Stimulated activated CD4-positive, alpha-beta T cell treated with anti-CD3 and anti-CD28 coated beads, Interleukin-1b, Interleukin-23, amount 100 ng/mL, for 24 hours (primary cell): ENCODE data around the gene SPEM1.
A peak's percentile ranks its signal among the peaks of the same experiment; 100 is the strongest.

Source experiments
- DNase-seq, 4 experiments: peaks; one replicate each; pipeline ENCODE4 v3.0.0-alpha.2; 2020; ENCODE audit warnings: low read depth in 4 of 4, low spot score in 1 of 4

The SPEM1 gene

DNA sequence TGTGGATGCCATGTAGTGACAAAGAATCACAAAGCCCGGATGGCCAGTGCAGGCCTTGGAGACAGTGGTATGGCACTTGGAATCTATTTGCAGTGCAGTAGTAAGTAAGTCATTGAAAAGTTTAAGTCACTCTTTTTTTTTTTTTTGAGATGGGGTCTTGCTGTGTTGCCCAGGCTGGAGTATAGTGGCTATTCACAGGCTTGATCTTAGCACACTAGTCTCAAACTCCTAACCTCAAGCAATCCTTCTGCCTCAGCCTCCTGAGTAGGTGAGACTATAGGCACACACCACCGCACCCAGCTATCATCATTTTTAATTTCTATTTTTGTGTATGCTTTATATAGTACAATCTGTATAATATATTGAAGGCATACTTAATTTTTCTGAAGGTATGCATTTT lies 21.5 kb upstream of the SPEM1 start:
- no peak for DNase-seq

DNA sequence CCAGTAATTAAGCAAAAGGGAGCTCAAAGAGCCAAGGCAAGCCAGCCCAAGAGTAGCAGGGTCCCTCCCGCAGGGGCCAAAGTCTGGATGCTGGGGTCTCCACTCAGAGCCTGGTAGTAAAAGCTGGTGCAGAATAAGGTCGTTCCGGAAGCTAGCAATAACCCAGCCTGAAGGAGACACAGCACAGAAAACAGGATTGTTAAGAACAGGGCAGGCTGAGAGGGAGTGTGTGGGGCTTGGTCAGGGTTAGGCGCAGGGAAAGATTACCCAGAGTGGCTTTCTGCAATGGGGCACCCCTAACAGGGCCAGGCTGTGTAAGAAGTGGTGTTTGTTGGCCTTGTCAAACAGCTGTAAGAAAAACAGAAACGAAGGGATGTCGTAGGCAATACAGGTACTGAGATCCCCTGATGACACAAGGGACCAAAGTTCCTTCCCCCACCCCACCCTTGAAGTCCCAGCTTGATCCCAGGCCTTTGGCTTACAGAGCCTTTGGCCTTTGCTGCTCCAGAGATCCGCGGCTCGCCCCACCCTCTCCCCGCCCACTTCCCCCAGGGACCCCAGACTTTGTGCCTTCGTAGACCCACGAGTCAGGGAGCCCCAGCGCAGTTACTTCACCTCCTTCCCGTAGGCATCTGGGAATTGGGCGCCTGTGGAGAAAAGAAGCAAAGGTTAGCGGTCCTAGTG lies 16.9 kb upstream of the SPEM1 start:
- DNase-seq = no peak

GRCh38 chr17:7403727-7403976 lies 16.5 kb upstream of the SPEM1 start:
- no peak for DNase-seq

GRCh38 chr17:7403977-7404736 lies 16.0 kb upstream of the SPEM1 start, which contains the start of gene TMEM256:
TMEM256 (minus strand) TSS chr17:7404097; CDS start chr17:7404084, 13 bp downstream.
- peak; percentile 85 to 95 (median 88) for DNase-seq

GRCh38 chr17:7404737-7405349 lies 15.3 kb upstream of the SPEM1 start:
- peak in 2 of 4 experiments; percentile 54 to 60 for DNase-seq

DNA sequence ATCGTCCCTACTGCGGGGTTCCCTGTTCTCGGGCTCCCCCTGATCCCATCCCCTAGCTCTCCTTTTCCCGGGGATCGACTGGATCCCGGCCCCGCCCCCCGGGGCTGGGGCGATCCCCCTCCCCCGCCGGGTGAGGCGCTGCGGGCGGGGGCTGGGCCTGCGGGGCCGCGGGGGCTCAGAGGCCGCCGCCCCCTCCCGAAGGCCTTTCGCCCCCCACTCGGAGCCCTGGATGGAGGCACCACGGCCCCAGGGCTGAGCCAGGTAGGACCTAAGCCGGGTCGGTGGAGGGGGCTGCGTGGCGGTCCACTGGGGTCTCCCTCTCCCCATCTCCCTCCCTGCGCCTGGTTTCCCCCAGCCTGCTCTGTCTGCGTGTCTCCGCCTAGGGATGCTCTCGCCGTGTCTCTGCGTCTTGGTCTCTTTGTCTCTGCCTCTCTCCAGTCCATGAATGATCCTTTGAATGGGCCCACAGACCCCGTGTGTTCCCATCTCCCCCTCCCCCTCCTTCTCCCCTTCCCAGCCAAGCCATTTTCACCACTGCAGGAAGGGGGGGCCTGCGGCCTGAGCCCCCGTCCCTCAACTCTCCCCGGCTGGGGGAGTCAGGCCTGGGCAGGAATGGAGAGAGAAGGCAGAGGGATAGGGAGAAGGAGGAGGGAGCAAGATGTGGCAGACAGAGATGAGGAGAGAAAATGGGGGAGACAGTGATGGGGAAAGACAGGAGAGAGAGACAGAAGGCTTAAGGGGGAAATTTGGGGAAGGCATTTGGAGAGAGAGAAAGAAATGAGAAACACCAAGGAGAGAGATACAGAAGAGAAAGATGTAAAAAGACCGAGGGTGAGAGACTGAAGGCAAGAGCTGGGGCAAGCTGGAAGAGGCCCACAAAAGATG lies 14.5 kb upstream of the SPEM1 start:
- no peak for DNase-seq

GRCh38 chr17:7406235-7406825 lies 13.8 kb upstream of the SPEM1 start:
- DNase-seq = no peak

DNA sequence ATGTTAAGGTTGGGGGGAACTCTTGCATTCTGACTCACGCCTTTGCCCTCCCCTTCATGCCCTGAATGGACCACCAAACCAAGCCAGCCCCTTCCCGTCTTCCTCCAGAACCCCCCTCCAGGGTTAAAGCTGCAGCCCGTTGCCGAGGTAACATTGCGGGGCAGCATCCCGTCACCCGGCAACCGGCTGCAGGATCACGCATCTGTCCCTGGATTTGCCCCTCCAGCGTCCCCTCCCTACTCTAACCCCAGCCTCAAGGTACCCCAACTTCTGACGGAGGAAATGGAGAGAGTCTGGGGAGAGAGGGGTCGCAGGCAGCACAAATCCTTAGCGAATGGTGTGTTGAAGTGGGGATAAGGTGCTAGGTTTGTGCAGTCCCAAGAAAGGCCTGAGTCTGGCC lies 13.0 kb upstream of the SPEM1 start:
- DNase-seq = no peak

DNA sequence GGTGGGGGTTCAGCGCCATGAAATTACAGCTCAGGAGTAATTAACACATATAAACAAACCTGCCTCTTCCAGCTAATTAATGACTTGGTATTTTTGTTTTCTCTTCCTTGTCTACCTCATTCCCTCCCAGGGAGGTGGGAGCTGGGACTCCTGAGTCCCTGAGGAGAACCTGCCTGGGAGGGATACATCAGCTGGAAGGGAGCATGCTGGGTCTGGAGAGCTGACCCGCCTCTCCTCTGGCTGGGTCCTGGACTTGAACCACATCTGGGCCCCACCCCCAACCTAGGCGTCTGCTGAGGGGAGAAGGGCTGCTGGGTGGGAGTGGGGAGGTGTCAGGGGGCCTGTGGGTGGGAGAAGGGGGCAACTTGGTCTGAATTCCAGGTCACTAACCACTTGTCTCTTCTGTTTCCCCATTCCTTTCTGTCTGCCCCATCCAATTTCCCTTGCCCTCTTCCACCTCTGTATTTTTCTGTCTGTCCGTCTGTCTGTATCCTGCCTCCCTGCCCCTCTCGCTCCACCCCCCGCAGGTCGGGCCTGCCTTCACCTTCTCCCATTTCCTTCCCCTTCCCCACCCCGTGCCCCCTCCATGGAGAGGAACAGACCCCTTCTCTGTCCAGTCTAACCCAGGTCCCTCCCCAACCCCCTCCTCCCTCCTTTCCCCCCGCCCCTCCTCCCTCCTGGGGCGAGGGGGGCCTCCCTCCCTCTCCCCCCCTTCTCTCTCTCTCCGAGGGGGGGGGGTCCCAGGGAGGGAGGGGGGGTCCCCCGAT lies 12.5 kb upstream of the SPEM1 start, which contains the start of gene NLGN2:
Gene NLGN2 (plus strand): TSS at position 361 of the 767 bp plus-strand sequence. CDS start 411 bp downstream, outside the sequence.
- no peak for DNase-seq

GRCh38 chr17:7408252-7408727 lies 11.8 kb upstream of the SPEM1 start:
- DNase-seq = no peak

DNA sequence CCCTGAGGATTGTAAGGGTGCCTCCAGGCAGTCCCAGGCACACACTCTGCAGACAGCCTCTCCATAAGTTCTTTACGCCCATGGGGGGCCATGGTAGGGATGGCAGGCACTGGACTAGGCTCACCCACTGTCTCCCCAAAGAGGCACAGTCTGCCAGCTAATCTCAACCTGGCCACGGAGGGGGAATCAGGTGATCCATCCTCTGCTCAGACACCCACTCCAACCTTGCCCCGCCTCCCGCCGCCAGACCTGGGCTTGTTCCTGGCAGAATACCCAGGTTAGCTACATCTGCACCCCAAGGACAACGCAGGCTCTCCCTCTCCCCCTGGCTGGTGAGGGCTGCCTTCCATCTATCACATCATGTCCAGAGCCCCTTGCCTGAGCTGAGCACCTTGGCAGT lies 11.3 kb upstream of the SPEM1 start:
- no peak for DNase-seq

GRCh38 chr17:7409716-7410115 lies 10.4 kb upstream of the SPEM1 start:
- DNase-seq = no peak

DNA sequence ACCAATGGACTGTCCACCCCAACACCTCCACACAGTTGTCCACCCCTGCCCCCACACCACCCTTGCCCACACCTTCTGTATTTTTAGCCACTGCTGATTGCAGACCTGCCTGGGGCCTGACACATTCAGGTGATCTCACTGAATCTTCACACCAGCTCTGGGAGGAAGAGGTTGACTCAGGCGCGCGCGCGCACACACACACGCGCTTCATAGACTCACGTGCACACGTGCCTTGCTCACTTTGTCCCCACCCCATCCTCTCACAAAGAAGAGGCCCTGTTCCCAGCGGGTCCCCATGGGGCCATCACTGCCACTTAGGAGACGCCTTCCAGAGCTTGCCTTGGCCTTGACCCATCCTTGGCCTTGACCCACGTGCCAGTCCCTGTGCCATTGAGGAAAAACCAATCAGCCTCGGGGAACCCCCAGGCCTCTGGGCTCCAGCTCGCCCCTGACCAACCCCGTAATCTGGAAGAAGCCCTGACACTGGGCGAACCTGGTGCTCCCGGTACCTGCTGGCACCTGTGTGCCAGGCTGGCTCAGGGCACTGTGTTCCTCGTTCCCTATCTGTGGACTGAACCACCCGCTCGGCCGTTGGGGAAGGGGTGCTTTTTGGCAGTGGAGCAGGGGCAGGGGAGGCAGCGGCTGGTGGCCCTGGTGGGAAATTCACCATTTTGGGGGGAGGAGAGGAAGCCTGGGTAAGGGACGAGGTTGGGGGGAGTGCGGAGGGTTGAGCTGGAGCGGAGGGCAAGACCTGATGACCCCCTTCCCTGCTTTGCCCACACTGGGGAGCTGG lies 9.3 kb upstream of the SPEM1 start:
- no peak for DNase-seq

GRCh38 chr17:7411427-7411750 lies 8.7 kb upstream of the SPEM1 start:
- DNase-seq = no peak

DNA sequence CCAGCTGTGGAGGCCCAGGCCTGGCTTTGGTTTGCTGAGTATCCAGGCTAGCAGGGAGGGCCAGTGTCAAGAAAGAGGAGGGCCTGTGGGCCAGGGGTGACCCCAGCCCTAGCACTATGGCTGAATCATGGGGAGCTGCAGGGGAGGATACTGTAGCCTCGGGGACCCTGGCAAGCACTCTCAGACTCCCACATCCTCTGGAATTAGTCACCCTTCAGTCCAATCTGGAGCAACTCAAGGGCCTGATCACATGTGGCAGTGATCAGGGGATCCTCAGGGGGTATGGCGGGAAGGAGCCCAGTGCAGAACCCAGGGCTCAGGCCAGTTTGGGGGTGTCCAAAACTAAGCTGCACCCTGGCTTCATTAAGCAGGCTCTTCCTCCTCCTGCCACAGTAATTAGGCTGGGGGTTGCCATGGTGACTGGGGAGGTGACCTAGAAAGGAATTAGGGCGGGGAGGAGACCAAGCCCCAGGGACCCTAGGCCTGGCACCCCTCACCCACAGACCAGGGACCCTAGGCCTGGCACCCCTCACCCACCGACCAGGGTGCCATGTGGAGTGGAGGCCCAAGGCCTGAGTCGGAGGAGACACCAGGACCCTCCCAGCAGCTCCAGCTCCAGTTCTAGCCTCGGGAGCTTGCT lies 6.7 kb upstream of the SPEM1 start:
- no peak for DNase-seq

DNA sequence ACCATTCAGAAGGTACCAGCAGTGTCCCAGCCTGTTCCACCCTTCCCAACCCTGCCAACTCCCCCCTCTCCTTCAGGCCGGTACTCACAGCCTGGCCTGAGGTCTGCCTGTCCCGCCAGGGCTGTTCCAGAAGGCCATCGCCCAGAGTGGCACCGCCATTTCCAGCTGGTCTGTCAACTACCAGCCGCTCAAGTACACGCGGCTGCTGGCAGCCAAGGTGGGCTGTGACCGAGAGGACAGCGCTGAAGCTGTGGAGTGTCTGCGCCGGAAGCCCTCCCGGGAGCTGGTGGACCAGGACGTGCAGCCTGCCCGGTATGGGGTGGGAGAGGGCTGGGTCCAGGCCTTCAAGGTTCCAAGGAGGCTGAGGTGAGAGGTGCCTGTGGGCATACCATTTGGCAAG lies 5.3 kb upstream of the SPEM1 start:
- DNase-seq = no peak

- no peak for DNase-seq
Measured at GRCh38 chr17:7415784-7416183, 4.3 kb upstream of the SPEM1 start.

DNA sequence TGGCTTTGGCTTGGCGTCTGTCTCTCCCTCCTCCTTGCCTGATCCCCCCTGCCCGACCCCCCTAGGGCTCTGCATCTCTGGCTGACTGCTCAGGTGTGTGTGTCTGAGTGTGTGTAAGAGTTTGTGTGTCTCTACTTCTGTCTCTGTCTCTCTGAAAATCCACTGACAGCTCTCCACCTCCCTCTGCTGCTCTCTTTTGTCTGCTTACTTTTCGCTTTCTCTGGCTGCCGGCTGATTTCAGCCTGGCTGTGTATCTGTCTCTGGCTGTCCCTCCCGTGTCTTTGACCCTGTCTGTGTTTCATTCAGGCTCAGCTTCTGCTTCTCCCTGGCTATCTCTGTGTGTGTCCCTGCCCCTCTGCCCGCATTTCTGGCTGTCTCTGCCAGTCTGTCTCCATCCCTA lies 3.8 kb upstream of the SPEM1 start:
- no peak for DNase-seq

- no peak for DNase-seq
Measured at GRCh38 chr17:7417056-7417655, 3.0 kb upstream of the SPEM1 start.
